HG02798 (cell line): ENCODE results near the gene FIGN.

Source experiments
- ATAC-seq: cut with Tn5 transposase; IDR thresholded peaks from one replicate; pipeline ENCODE4 v1.9.1; 2021; ENCODE audit warnings: mild to moderate bottlenecking; ENCODE audit not compliant: unreplicated experiment, poor library complexity

FIGN gene

GRCh38 chr2:163591461-163591860, 144.3 kb downstream of the FIGN start:
- no peak for ATAC-seq

- ATAC-seq = no peak
These were observed 155.1 kb downstream of the FIGN start for GRCh38 chr2:163580757-163581156.

GRCh38 chr2:163574309-163574708, 161.5 kb downstream of the FIGN start:
- ATAC-seq = no peak

- no peak for ATAC-seq
These were observed 162.2 kb downstream of the FIGN start for GRCh38 chr2:163573652-163574051.

- ATAC-seq = no peak
These were observed 163.0 kb downstream of the FIGN start for GRCh38 chr2:163572850-163573249.

- ATAC-seq = no peak
These were observed 164.2 kb downstream of the FIGN start for GRCh38 chr2:163571423-163572102.

- ATAC-seq = no peak
These were observed 165.4 kb downstream of the FIGN start for GRCh38 chr2:163570391-163570790.

GRCh38 chr2:163565192-163565591, 170.6 kb downstream of the FIGN start:
- no peak for ATAC-seq

- ATAC-seq = no peak
These were observed 171.6 kb downstream of the FIGN start for GRCh38 chr2:163564236-163564635.

- no peak for ATAC-seq
These were observed 172.5 kb downstream of the FIGN start for GRCh38 chr2:163563336-163563735.

GRCh38 chr2:163558251-163559021, 177.4 kb downstream of the FIGN start:
- no peak for ATAC-seq

GRCh38 chr2:163556511-163556910, 179.3 kb downstream of the FIGN start:
- no peak for ATAC-seq

- ATAC-seq = no peak
These were observed 180.9 kb downstream of the FIGN start for GRCh38 chr2:163554864-163555263.

GRCh38 chr2:163553601-163554000, 182.2 kb downstream of the FIGN start:
- no peak for ATAC-seq

- ATAC-seq = no peak
These were observed 183.1 kb downstream of the FIGN start for GRCh38 chr2:163552758-163553157.

- ATAC-seq = no peak
These were observed 184.0 kb downstream of the FIGN start for GRCh38 chr2:163551616-163552373.

- ATAC-seq = no peak
These were observed 186.8 kb downstream of the FIGN start for GRCh38 chr2:163548970-163549369.
